BJ (cell line): ENCODE data around the gene PFN1. TPM values are rescaled to one million over a fixed set of nuclear protein-coding genes. Genes with fewer than 3 reads are reported as not detected.
A peak's percentile ranks its signal among the peaks of the same experiment; 100 is the strongest.

Source experiments
- CTCF ChIA-PET: fragments of 350-600 bp; formaldehyde crosslinking; extraction: SDS; loops from one replicate; lab custom pipeline; 2021; ENCODE audit warnings: antibody characterized with exemption, inconsistent platforms; lab: Yijun Ruan, JAX
- POLR2A ChIA-PET: fragments of 300-600 bp; sonication (Branson Sonifier 250); formaldehyde crosslinking; extraction: SDS; loops from one replicate; lab custom pipeline; 2021; ENCODE audit warnings: antibody characterized with exemption; lab: Charles Lee
- DNase-seq: peaks from one replicate; pipeline ENCODE4 v3.0.0-alpha.2; 2011; ENCODE audit warnings: low read depth
- H3K27me3 ChIP-seq: 2 replicates; pipeline ENCODE4 v1.6.0; 2011; ENCODE audit warnings: low read length; ENCODE audit not compliant: control insufficient read depth, insufficient read depth
- H3K36me3 ChIP-seq: 2 replicates; pipeline ENCODE4 v1.5.1; 2011; ENCODE audit warnings: low read length; ENCODE audit not compliant: control insufficient read depth, insufficient read depth
- H3K4me3 ChIP-seq: 2 replicates; pipeline ENCODE4 v1.5.1; 2011; ENCODE audit warnings: low read depth, mild to moderate bottlenecking, control low read depth, low read length
- polyA plus RNA-seq: library from polyadenylated mRNA; depleted of rRNA; stranded (reverse); fragments of >200 nt; gene quantifications from 2 replicates; pipeline ENCODE4 v1.2.3, GENCODE V29; 2011
- TF ChIP-seq, protein P1 (sequence below): IDR thresholded peaks from 2 replicates; pipeline ENCODE4 v1.5.1; 2011; ENCODE audit warnings: low read depth, mild to moderate bottlenecking, control low read depth, inconsistent platforms, low read length, moderate library complexity; ENCODE audit not compliant: insufficient read depth

PFN1 gene
- polyA plus RNA-seq, 1 experiment = 1,791 TPM

DNA sequence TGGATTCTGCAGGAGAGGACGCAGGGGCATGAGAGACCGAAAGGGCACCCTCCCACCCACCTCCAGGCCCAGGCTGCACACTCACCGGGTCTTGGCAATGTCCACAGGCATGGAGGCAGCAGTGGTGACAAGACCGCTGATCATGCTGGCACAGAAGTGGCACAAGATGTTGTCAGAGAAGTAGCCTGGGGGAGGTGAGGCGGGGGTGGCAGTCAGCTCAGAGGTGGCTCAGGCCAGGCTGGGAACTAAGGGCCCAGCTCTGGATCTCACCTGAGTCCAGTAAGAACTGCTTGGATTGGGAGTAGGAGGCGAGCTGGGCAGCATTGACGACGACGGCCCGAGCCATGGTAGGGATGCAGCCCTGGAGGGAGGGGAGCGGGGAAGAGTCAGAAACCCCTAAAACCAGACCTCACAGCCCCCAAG lies 10.2 kb downstream of the PFN1 start:
- Histone ChIP-seq H3K36me3 (peaks cover 21% of the 10 kb centered on the region), H3K4me3 (no peak overlapping the region), H3K27me3 (no peaks in the 10 kb centered on the region)
- CTCF ChIA-PET = no interaction called here
- TF ChIP-seq, protein P1, sequence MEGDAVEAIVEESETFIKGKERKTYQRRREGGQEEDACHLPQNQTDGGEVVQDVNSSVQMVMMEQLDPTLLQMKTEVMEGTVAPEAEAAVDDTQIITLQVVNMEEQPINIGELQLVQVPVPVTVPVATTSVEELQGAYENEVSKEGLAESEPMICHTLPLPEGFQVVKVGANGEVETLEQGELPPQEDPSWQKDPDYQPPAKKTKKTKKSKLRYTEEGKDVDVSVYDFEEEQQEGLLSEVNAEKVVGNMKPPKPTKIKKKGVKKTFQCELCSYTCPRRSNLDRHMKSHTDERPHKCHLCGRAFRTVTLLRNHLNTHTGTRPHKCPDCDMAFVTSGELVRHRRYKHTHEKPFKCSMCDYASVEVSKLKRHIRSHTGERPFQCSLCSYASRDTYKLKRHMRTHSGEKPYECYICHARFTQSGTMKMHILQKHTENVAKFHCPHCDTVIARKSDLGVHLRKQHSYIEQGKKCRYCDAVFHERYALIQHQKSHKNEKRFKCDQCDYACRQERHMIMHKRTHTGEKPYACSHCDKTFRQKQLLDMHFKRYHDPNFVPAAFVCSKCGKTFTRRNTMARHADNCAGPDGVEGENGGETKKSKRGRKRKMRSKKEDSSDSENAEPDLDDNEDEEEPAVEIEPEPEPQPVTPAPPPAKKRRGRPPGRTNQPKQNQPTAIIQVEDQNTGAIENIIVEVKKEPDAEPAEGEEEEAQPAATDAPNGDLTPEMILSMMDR = no peak
- no peak for DNase-seq
- POLR2A ChIA-PET = no interaction called here

- no peak overlapping the region for H3K4me3 ChIP-seq
- POLR2A ChIA-PET = no interaction called here
Observed at GRCh38 chr17:4937553-4937952, 10.8 kb downstream of the PFN1 start.

DNA sequence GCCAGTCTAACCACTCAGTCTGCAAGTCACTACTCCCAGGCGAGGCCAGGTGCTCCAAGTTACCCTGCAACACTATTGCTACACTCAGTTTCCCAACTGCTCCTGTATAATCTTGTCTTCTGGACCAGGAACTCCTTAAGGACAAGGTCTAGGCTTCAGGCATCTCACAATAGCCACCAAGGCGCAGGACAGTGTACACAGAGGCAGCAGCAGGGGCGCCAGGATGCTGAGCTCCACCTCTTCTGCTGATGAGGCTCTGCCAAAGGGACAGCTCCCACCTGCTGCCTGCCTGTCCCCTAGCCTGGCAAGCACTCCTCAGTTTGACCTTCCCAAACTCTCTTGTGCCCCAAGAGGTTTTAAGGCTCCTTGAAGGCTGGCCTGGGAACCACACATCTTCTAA lies 11.9 kb downstream of the PFN1 start:
- Histone ChIP-seq H3K27me3 (no peaks in the 10 kb centered on the region), H3K36me3 (peaks cover 14% of the 10 kb centered on the region), H3K4me3 (no peak overlapping the region)
- TF ChIP-seq, protein P1 = no peak
- ChIA-PET POLR2A (no interaction called here), CTCF (interaction anchor here (2.2 kb wide), 1 partner anchor 27 kb away, joined by 6 read pairs; no protein-coding TSS in a partner anchor)
- DNase-seq = no peak

More at GRCh38 chr17:4937553-4937952, 10.8 kb downstream of the PFN1 start:
- TF ChIP-seq, protein P1 = no peak
- Histone ChIP-seq H3K36me3 (peaks cover 17% of the 10 kb centered on the region), H3K27me3 (no peaks in the 10 kb centered on the region)
- no peak for DNase-seq
- CTCF ChIA-PET = no interaction called here

- ChIA-PET POLR2A (no interaction called here), CTCF (interaction anchor here (2.2 kb wide), 1 partner anchor 27 kb away, joined by 6 read pairs; no protein-coding TSS in a partner anchor)
- Histone ChIP-seq H3K36me3 (peaks cover 14% of the 10 kb centered on the region), H3K4me3 (no peak overlapping the region), H3K27me3 (no peaks in the 10 kb centered on the region)
- TF ChIP-seq, protein P1 = no peak
- DNase-seq = no peak
Observed at GRCh38 chr17:4935650-4936049, 12.7 kb downstream of the PFN1 start.

DNA sequence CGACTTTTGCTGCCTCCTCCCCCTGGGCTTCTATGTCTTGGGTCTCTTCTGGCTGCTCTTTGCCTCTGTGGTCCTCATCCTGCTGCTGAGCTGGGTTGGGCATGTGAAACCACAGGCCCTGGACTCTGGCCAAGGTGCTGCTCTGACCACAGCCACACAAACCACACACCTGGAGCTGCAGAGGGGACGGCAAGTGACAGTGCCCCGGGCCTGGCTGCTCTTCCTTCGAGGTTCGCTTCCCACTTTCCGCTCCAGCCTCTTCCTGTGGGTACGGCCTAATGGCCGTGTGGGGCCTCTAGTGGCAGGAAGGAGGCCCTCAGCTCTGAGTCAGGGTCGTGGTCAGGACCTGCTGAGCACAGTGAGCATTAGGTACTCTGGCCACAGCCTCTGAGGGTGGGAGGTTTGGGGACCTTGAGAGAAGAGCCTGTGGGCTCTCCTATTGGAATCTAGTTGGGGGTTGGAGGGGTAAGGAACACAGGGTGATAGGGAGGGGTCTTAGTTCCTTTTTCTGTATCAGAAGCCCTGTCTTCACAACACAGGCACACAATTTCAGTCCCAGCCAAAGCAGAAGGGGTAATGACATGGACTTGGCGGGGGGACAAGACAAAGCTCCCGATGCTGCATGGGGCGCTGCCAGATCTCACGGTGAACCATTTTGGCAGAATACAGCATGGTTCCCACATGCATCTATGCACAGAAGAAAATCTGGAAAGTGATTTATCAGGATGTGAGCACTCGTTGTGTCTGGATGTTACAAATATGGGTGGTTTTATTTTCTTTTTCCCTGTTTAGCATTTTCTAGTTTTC lies 14.0 kb downstream of the PFN1 start:
- CTCF ChIA-PET = interaction anchor here (0.6 to 1.3 kb wide), 4 partner anchors 11 to 33 kb away, joined by 3 to 9 read pairs (median 4); partner anchors contain the start of gene SPAG7
- no peak overlapping the region for H3K4me3 ChIP-seq
- POLR2A ChIA-PET = interaction anchor here (1.0 kb wide), 1 partner anchor 33 kb away, joined by 4 read pairs; the partner anchor contains the start of gene SPAG7
- H3K36me3 ChIP-seq = peaks cover 14% of the 10 kb centered on the region
- DNase-seq = no peak
- H3K27me3 ChIP-seq = no peaks in the 10 kb centered on the region
- TF ChIP-seq, protein P1 = peak; percentile 54
